ENCODE measurements around the gene IL6R. TPM values are rescaled to one million over a fixed set of nuclear protein-coding genes. Genes with fewer than 3 reads are reported as not detected.

Gene IL6R
- total RNA-seq, 1 experiment from 2014 or later: 4.9 TPM

- no TSS peak for BruUV-seq (replicated peaks)
- H3K27ac Mint-ChIP-seq (ENCODE audit: unreplicated experiment): no peak overlapping the region
- no peak for TF ChIP-seq CTCF (IDR thresholded peaks at IDR 0.05; ENCODE audit: insufficient read depth in 1 of 2, low read depth in 1 of 2, low read length in 1 of 2, severe bottlenecking in 1 of 2, unreplicated experiment in 1 of 2)
- POLR2A ChIA-PET: no interaction called here
- peaks cover 7% of the 10 kb centered on the region for H3K4me1 Mint-ChIP-seq (ENCODE audit: low read depth, unreplicated experiment)
- no peaks in the 10 kb centered on the region for H3K36me3 ChIP-seq (ENCODE audit: control insufficient read depth, insufficient read depth, low read length)
- intact Hi-C loops (cut with micrococcal nuclease; ENCODE audit: unreplicated experiment): loop anchor here (2.0 kb wide), 1 partner anchor 61 kb away; the partner anchor contains the start of gene IL6R
- no peaks in the 10 kb centered on the region for H3K27me3 ChIP-seq (replicated peaks; ENCODE audit: control insufficient read depth, insufficient read depth, low read length)
- no peak overlapping the region for H3K4me3 Mint-ChIP-seq (ENCODE audit: unreplicated experiment)
- H3K4me1 ChIP-seq: no peaks in the 10 kb centered on the region
- H3K9me3 Mint-ChIP-seq (ENCODE audit: unreplicated experiment): no peaks in the 10 kb centered on the region
- DNase-seq: no peak
- H3K27me3 Mint-ChIP-seq (ENCODE audit: insufficient read depth, unreplicated experiment): no peaks in the 10 kb centered on the region
- H3K4me3 ChIP-seq (ENCODE audit: low read depth, low read length): no peak overlapping the region
- CTCF ChIA-PET: interaction anchor here (1.0 to 1.4 kb wide), 2 partner anchors 13 to 136 kb away, joined by 3 read pairs; no protein-coding TSS in a partner anchor
- no peaks in the 10 kb centered on the region for H3K9me3 ChIP-seq
- H3K36me3 Mint-ChIP-seq (ENCODE audit: insufficient read depth, unreplicated experiment): no peaks in the 10 kb centered on the region
Observed at GRCh38 chr1:154466206-154466605, 61.1 kb downstream of the IL6R start.

- DNase-seq: peak in 1 of 2 experiments; percentile 17
- intact Hi-C loops (cut with micrococcal nuclease; ENCODE audit: unreplicated experiment): loop anchor here (2.0 kb wide), 1 partner anchor 62 kb away; the partner anchor contains the start of gene IL6R
- no peaks in the 10 kb centered on the region for H3K9me3 Mint-ChIP-seq (ENCODE audit: unreplicated experiment)
- no peaks in the 10 kb centered on the region for H3K27me3 ChIP-seq (replicated peaks; ENCODE audit: control insufficient read depth, insufficient read depth, low read length)
- no peaks in the 10 kb centered on the region for H3K9me3 ChIP-seq
- H3K4me1 ChIP-seq: no peaks in the 10 kb centered on the region
- H3K4me1 Mint-ChIP-seq (ENCODE audit: low read depth, unreplicated experiment): peaks cover 7% of the 10 kb centered on the region
- ChIA-PET CTCF (interaction anchor here (0.7 to 1.4 kb wide), 2 partner anchors 39 to 137 kb away, joined by 3 to 4 read pairs; no protein-coding TSS in a partner anchor), POLR2A (no interaction called here)
- H3K27me3 Mint-ChIP-seq (ENCODE audit: insufficient read depth, unreplicated experiment): no peaks in the 10 kb centered on the region
- no peak overlapping the region for H3K27ac Mint-ChIP-seq (ENCODE audit: unreplicated experiment)
- H3K4me3 Mint-ChIP-seq (ENCODE audit: unreplicated experiment): no peak overlapping the region
- H3K36me3 ChIP-seq (ENCODE audit: control insufficient read depth, insufficient read depth, low read length): no peaks in the 10 kb centered on the region
- BruUV-seq (replicated peaks): no TSS peak
- H3K36me3 Mint-ChIP-seq (ENCODE audit: insufficient read depth, unreplicated experiment): no peaks in the 10 kb centered on the region
- H3K4me3 ChIP-seq (ENCODE audit: low read depth, low read length): no peak overlapping the region
- peak in 1 of 2 experiments; percentile 39 for TF ChIP-seq CTCF (IDR thresholded peaks at IDR 0.05; ENCODE audit: insufficient read depth in 1 of 2, low read depth in 1 of 2, low read length in 1 of 2, severe bottlenecking in 1 of 2, unreplicated experiment in 1 of 2)
Observed at GRCh38 chr1:154466921-154467417, 61.8 kb downstream of the IL6R start.

- H3K9me3 Mint-ChIP-seq (ENCODE audit: unreplicated experiment): no peaks in the 10 kb centered on the region
- Histone ChIP-seq H3K9me3 (no peaks in the 10 kb centered on the region), H3K27me3 (replicated peaks; ENCODE audit: control insufficient read depth, insufficient read depth, low read length) (no peaks in the 10 kb centered on the region), H3K4me3 (ENCODE audit: low read depth, low read length) (no peak overlapping the region), H3K4me1 (no peaks in the 10 kb centered on the region), H3K36me3 (ENCODE audit: control insufficient read depth, insufficient read depth, low read length) (no peaks in the 10 kb centered on the region)
- intact Hi-C loops (cut with micrococcal nuclease; ENCODE audit: unreplicated experiment): loop anchor here (2.0 kb wide), 1 partner anchor 63 kb away; the partner anchor contains the start of gene IL6R
- no peak overlapping the region for H3K27ac Mint-ChIP-seq (ENCODE audit: unreplicated experiment)
- DNase-seq: no peak
- POLR2A ChIA-PET: no interaction called here
- CTCF ChIA-PET: interaction anchor here (0.7 to 1.4 kb wide), 2 partner anchors 38 to 138 kb away, joined by 3 to 4 read pairs; no protein-coding TSS in a partner anchor
- H3K27me3 Mint-ChIP-seq (ENCODE audit: insufficient read depth, unreplicated experiment): no peaks in the 10 kb centered on the region
- no peaks in the 10 kb centered on the region for H3K36me3 Mint-ChIP-seq (ENCODE audit: insufficient read depth, unreplicated experiment)
- H3K4me3 Mint-ChIP-seq (ENCODE audit: unreplicated experiment): no peak overlapping the region
- no TSS peak for BruUV-seq (replicated peaks)
- TF ChIP-seq CTCF (IDR thresholded peaks at IDR 0.05; ENCODE audit: insufficient read depth in 1 of 2, low read depth in 1 of 2, low read length in 1 of 2, severe bottlenecking in 1 of 2, unreplicated experiment in 1 of 2): no peak
- peaks cover 7% of the 10 kb centered on the region for H3K4me1 Mint-ChIP-seq (ENCODE audit: low read depth, unreplicated experiment)
Observed at GRCh38 chr1:154467434-154468102, 62.4 kb downstream of the IL6R start.
